A549 (cell line): Measurements from ENCODE around the gene ABHD12B. TPM values are rescaled to one million over a fixed set of nuclear protein-coding genes. Genes with fewer than 3 reads are reported as not detected.

ENCODE experiments used
- ATAC-seq, 2 experiments: fragments of 200-7000 bp in 1 of 2; fragments of >200 bp in 1 of 2; cut with Nextera tagmentation in 1 of 2; cut with Tn5 transposase in 1 of 2; 3 replicates each; pipeline versions ENCODE4 v1.8.0 to v1.9.1; 2018 to 2020; ENCODE audit warnings: mild to moderate bottlenecking in 1 of 2, moderate library complexity in 1 of 2
- CTCF ChIA-PET: fragments of 300-600 bp; sonication (Branson Sonifier 250); formaldehyde crosslinking; extraction: SDS; loops from one replicate; lab custom pipeline; 2021; ENCODE audit warnings: antibody characterized with exemption, inconsistent platforms; lab: Yijun Ruan, JAX
- POLR2A ChIA-PET: fragments of 350-600 bp; formaldehyde crosslinking; extraction: SDS; loops from one replicate; lab custom pipeline; 2021; ENCODE audit warnings: antibody characterized with exemption, inconsistent platforms; lab: Yijun Ruan, JAX
- DNase-seq, 2 experiments: peaks; one replicate each; pipeline versions ENCODE4 v3.0.0 to v3.0.0-alpha.2; 2011 to 2016; ENCODE audit warnings: low read depth in 1 of 2, low spot score in 1 of 2
- FAIRE-seq: peaks from 2 replicates; lab custom pipeline; 2011; peaks lifted over from hg19 to GRCh38; lab: Jason Lieb, UNC
- H3K27ac ChIP-seq, 2 experiments: fragments of >200 bp; sonication (Bioruptor Twin); formaldehyde crosslinking; 3 replicates each; pipeline ENCODE4 v1.5.1; 2016 to 2017
- H3K4me1 ChIP-seq: fragments of >200 bp; sonication (Bioruptor Twin); formaldehyde crosslinking; 3 replicates; pipeline ENCODE4 v1.6.1; 2016
- H3K4me2 ChIP-seq: fragments of >200 bp; sonication (Bioruptor Twin); formaldehyde crosslinking; 3 replicates; pipeline ENCODE4 v1.6.1; 2016
- H3K4me3 ChIP-seq: fragments of >200 bp; sonication (Bioruptor Twin); formaldehyde crosslinking; 3 replicates; pipeline ENCODE4 v1.5.1; 2016
- H3K9me3 ChIP-seq: fragments of >200 bp; sonication (Bioruptor Twin); formaldehyde crosslinking; 3 replicates; pipeline ENCODE4 v1.6.1; 2016
- BHLHE40 ChIP-seq: IDR thresholded peaks from 2 replicates; pipeline ENCODE4 v1.6.1; 2012; ENCODE audit warnings: low read depth, low read length, inconsistent platforms
- CEBPB ChIP-seq, 2 experiments: fragments of >200 bp in 1 of 2; sonication (Bioruptor Twin) in 1 of 2; formaldehyde crosslinking in 1 of 2; IDR thresholded peaks; 2 replicates each; pipeline ENCODE4 v1.6.1; 2012 to 2016
- CHD2 ChIP-seq: fragments of 150-350 bp; IDR thresholded peaks from 2 replicates; pipeline ENCODE4 v1.6.1; 2014; ENCODE audit warnings: low read length; ENCODE audit not compliant: partially characterized antibody
- EHF ChIP-seq: fragments of 250-450 bp; sonication (Bioruptor Pico); IDR thresholded peaks from 2 replicates; pipeline ENCODE4 v1.5.0; 2020; ENCODE audit warnings: mild to moderate bottlenecking
- FOXS1 ChIP-seq: fragments of 250-450 bp; sonication (Bioruptor Pico); IDR thresholded peaks from 2 replicates; pipeline ENCODE4 v1.5.0; 2020; ENCODE audit warnings: mild to moderate bottlenecking, moderate library complexity
- GATA3 ChIP-seq: IDR thresholded peaks from 2 replicates; pipeline ENCODE4 v1.6.1; 2012; ENCODE audit warnings: borderline replicate concordance
- HOXA7 ChIP-seq: fragments of 250-450 bp; sonication (Bioruptor Pico); IDR thresholded peaks from 2 replicates; pipeline ENCODE4 v1.5.0; 2020; ENCODE audit warnings: mild to moderate bottlenecking, moderate library complexity
- JUNB ChIP-seq: fragments of >200 bp; sonication (Bioruptor Twin); formaldehyde crosslinking; IDR thresholded peaks from 2 replicates; pipeline ENCODE4 v1.6.1; 2016
- MAZ ChIP-seq: fragments of 150-350 bp; IDR thresholded peaks from 2 replicates; pipeline ENCODE4 v1.6.1; 2014; ENCODE audit warnings: antibody characterized with exemption, low read depth, low read length, borderline replicate concordance
- NPAS2 ChIP-seq: fragments of 250-450 bp; sonication (Bioruptor Pico); IDR thresholded peaks from 2 replicates; pipeline ENCODE4 v1.8.0; 2022; ENCODE audit warnings: mild to moderate bottlenecking, moderate library complexity, borderline replicate concordance
- POLR2A ChIP-seq: IDR thresholded peaks from 2 replicates; pipeline ENCODE4 v1.6.1; 2012; ENCODE audit warnings: mild to moderate bottlenecking, low read length
- POLR2AphosphoS2 ChIP-seq: conservative IDR thresholded peaks from 2 replicates; pipeline ENCODE4 v1.6.1; 2012; ENCODE audit warnings: low read length, improper control_type of control experiment, inconsistent platforms
- RAD21 ChIP-seq, 2 experiments: fragments of >200 bp in 1 of 2; sonication (Bioruptor Twin) in 1 of 2; formaldehyde crosslinking in 1 of 2; IDR thresholded peaks in 1 of 2; conservative IDR thresholded peaks in 1 of 2; 2 replicates in 1 of 2; 3 replicates in 1 of 2; pipeline ENCODE4 v1.6.1; 2012 to 2018; ENCODE audit warnings: inconsistent platforms in 1 of 2
- RCOR1 ChIP-seq: fragments of 150-350 bp; IDR thresholded peaks from 2 replicates; pipeline ENCODE4 v1.6.1; 2014; ENCODE audit warnings: antibody characterized with exemption, low read length, low read depth
- TFCP2L1 ChIP-seq: fragments of 250-450 bp; sonication (Bioruptor Pico); IDR thresholded peaks from 2 replicates; pipeline ENCODE4 v1.5.0; 2021; ENCODE audit warnings: mild to moderate bottlenecking
- TP53 ChIP-seq: fragments of 250-450 bp; sonication (Bioruptor Pico); IDR thresholded peaks from 2 replicates; pipeline ENCODE4 v1.5.0; 2021; ENCODE audit warnings: mild to moderate bottlenecking, moderate library complexity
- ZFP36 ChIP-seq: fragments of 450-650 bp; IDR thresholded peaks from 2 replicates; pipeline ENCODE4 v1.6.1; 2014; ENCODE audit warnings: borderline replicate concordance; ENCODE audit not compliant: partially characterized antibody
- WGBS: methylation state at CpG from one replicate; pipeline ENCODE4 v1.1.6; 2017; ENCODE audit errors: missing lambda C conversion rate; 5-methylcytosine and 5-hydroxymethylcytosine counted together
- polyA plus RNA-seq, 4 experiments: library from polyadenylated mRNA; depleted of rRNA in 3 of 4; stranded (reverse); fragments of >200 nt; fragmentation: RNase III in 1 of 4; extraction: RNeasy Plus Mini Kit Qiagen cat#74134 plus additional on column Dnase treatment in 1 of 4; gene quantifications; 2 replicates in 3 of 4; 3 replicates in 1 of 4; pipeline ENCODE4 v1.2.3, GENCODE V29; 2011 to 2017
- TF ChIP-seq, protein P1 (sequence below): fragments of >200 bp; sonication (Bioruptor Twin); formaldehyde crosslinking; IDR thresholded peaks from 3 replicates; pipeline ENCODE4 v1.6.1; 2016
- TF ChIP-seq, protein P2 (sequence below): IDR thresholded peaks from 2 replicates; pipeline ENCODE4 v1.6.1; 2012; ENCODE audit warnings: low read depth, borderline replicate concordance
- TF ChIP-seq, protein P3 (sequence below): fragments of 200-600 bp; sonication (generic); IDR thresholded peaks from 2 replicates; pipeline ENCODE4 v1.6.1; 2016; ENCODE audit warnings: antibody characterized with exemption, mild to moderate bottlenecking, moderate library complexity
- TF ChIP-seq, protein P4 (sequence below): fragments of 250-450 bp; sonication (Bioruptor Pico); IDR thresholded peaks from 2 replicates; pipeline ENCODE4 v1.5.0; 2021; ENCODE audit warnings: mild to moderate bottlenecking, moderate library complexity, borderline replicate concordance
- TF ChIP-seq, protein P5 (sequence below): fragments of 250-450 bp; sonication (Bioruptor Pico); IDR thresholded peaks from 2 replicates; pipeline ENCODE4 v1.5.0; 2020; ENCODE audit warnings: low read depth, mild to moderate bottlenecking, moderate library complexity
- TF ChIP-seq, protein P6 (sequence below): fragments of 450-650 bp; IDR thresholded peaks from 2 replicates; pipeline ENCODE4 v1.6.1; 2014; ENCODE audit warnings: antibody characterized with exemption

Gene ABHD12B
- polyA plus RNA-seq, 2 of the 4 experiments (the other 2 are of a cell fraction) = not detected

DNA sequence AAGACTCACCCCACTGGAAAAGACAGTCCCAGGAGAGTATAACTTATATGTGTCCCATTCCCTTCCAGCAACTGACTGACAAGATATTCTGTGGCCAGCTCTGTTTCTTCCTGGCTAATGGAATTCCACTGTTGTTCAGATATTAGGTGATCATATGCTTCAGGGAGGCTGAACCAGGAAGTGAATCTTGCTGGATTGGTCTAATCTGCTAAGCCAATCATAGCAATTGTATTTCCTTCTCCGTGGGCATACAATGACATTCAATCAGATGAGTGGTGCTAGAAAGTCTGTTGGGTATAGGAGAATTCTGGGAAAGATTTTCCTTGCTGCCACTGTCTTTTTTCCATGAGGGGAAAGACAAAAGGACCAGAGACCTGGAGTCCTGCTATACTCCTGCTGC lies 60.3 kb downstream of the ABHD12B start:
- ChIA-PET POLR2A (interaction anchor here (0.6 kb wide), 1 partner anchor 249 kb away, joined by 4 read pairs; no protein-coding TSS in a partner anchor), CTCF (interaction anchor here (1.6 kb wide), 1 partner anchor 17 kb away, joined by 4 read pairs; no protein-coding TSS in a partner anchor)
- Histone ChIP-seq H3K4me1 (peaks cover 4% of the 10 kb centered on the region; the same call in 2 of the 3 replicates), H3K4me2 (no peak overlapping the region), H3K4me3 (no peak overlapping the region), H3K27ac (no peak overlapping the region), H3K9me3 (no peaks in the 10 kb centered on the region)
- 95% methylated on average over 1 of the region's 1 CpG for WGBS
- no peak for FAIRE-seq
- no peak for ATAC-seq
- no peak for DNase-seq
- no peak for TF ChIP-seq BHLHE40
- no peak for TF ChIP-seq MAZ
- TF ChIP-seq, protein P1, sequence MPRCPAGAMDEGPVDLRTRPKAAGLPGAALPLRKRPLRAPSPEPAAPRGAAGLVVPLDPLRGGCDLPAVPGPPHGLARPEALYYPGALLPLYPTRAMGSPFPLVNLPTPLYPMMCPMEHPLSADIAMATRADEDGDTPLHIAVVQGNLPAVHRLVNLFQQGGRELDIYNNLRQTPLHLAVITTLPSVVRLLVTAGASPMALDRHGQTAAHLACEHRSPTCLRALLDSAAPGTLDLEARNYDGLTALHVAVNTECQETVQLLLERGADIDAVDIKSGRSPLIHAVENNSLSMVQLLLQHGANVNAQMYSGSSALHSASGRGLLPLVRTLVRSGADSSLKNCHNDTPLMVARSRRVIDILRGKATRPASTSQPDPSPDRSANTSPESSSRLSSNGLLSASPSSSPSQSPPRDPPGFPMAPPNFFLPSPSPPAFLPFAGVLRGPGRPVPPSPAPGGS = no peak
- no peak for TF ChIP-seq EHF (CRISPR knock-in tag)
- no peak for TF ChIP-seq CEBPB (IDR thresholded peaks at IDR 0.05)
- TF ChIP-seq, protein P2, sequence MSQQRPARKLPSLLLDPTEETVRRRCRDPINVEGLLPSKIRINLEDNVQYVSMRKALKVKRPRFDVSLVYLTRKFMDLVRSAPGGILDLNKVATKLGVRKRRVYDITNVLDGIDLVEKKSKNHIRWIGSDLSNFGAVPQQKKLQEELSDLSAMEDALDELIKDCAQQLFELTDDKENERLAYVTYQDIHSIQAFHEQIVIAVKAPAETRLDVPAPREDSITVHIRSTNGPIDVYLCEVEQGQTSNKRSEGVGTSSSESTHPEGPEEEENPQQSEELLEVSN = no peak

DNA sequence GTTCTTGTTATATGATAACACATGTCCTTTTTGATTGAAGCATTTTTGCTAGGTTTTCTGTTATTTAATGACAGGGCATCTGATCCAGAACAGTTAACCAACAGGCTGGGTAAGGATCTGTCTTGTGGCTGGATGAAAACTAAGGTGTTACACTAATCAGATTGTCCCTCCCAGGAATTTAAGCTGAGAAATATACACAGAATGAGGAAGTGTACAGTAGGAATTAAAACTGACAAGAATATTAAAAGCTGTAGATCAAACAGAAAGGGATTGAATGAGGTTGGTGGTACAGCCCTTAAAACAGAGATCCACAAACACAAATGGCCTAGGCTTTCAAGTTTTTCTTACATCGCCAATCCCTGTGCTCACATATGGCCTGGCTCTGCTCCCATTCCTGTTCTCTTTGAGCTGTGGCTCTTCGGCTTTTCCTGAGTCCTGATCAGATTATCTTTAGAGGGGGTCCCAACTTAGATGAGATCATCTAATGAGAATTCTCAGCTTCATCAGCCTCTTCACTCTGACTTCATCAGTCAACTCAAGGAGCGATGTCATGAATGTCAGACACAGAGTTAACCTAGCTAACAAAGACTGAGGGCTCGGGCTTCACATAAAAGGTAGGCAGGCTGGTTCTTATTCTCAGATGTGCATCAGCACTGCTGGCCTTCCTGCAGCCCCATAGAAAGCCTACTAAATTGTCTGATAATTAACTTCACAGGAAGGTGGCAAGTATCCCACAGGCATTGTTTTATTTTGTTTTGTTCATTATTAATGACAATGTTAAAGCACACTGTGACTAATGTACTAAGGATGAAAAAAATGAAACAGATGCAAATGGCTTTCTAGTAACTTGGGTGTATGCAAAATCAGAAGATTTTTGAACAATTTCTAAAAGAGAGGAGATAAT lies 61.0 kb downstream of the ABHD12B start:
- 93% methylated on average over 4 of the region's 4 CpGs for WGBS
- Histone ChIP-seq H3K4me2 (no peak overlapping the region), H3K4me3 (no peak overlapping the region), H3K27ac (no peak overlapping the region), H3K9me3 (no peaks in the 10 kb centered on the region), H3K4me1 (peaks cover 11% of the 10 kb centered on the region; the same call in 2 of the 3 replicates)
- FAIRE-seq (no peak), DNase-seq (no peak)
- CTCF ChIA-PET = interaction anchor here (1.2 to 1.6 kb wide), 2 partner anchors 9 to 18 kb away, joined by 3 to 4 read pairs; no protein-coding TSS in a partner anchor
- TF ChIP-seq, protein P3, sequence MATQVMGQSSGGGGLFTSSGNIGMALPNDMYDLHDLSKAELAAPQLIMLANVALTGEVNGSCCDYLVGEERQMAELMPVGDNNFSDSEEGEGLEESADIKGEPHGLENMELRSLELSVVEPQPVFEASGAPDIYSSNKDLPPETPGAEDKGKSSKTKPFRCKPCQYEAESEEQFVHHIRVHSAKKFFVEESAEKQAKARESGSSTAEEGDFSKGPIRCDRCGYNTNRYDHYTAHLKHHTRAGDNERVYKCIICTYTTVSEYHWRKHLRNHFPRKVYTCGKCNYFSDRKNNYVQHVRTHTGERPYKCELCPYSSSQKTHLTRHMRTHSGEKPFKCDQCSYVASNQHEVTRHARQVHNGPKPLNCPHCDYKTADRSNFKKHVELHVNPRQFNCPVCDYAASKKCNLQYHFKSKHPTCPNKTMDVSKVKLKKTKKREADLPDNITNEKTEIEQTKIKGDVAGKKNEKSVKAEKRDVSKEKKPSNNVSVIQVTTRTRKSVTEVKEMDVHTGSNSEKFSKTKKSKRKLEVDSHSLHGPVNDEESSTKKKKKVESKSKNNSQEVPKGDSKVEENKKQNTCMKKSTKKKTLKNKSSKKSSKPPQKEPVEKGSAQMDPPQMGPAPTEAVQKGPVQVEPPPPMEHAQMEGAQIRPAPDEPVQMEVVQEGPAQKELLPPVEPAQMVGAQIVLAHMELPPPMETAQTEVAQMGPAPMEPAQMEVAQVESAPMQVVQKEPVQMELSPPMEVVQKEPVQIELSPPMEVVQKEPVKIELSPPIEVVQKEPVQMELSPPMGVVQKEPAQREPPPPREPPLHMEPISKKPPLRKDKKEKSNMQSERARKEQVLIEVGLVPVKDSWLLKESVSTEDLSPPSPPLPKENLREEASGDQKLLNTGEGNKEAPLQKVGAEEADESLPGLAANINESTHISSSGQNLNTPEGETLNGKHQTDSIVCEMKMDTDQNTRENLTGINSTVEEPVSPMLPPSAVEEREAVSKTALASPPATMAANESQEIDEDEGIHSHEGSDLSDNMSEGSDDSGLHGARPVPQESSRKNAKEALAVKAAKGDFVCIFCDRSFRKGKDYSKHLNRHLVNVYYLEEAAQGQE = no peak
- no peak for TF ChIP-seq JUNB
- no peak for TF ChIP-seq TFCP2L1 (CRISPR knock-in tag)
- TF ChIP-seq, protein P4, sequence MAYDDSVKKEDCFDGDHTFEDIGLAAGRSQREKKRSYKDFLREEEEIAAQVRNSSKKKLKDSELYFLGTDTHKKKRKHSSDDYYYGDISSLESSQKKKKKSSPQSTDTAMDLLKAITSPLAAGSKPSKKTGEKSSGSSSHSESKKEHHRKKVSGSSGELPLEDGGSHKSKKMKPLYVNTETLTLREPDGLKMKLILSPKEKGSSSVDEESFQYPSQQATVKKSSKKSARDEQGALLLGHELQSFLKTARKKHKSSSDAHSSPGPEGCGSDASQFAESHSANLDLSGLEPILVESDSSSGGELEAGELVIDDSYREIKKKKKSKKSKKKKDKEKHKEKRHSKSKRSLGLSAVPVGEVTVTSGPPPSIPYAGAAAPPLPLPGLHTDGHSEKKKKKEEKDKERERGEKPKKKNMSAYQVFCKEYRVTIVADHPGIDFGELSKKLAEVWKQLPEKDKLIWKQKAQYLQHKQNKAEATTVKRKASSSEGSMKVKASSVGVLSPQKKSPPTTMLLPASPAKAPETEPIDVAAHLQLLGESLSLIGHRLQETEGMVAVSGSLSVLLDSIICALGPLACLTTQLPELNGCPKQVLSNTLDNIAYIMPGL (CRISPR knock-in tag) = no peak
- no peak for TF ChIP-seq POLR2AphosphoS2
- TF ChIP-seq POLR2A = no peak
- TF ChIP-seq RAD21 (conservative IDR thresholded peaks at IDR 0.05 in 1 of 2, IDR thresholded peaks at IDR 0.05 in 1 of 2) = no peak
- no peak for TF ChIP-seq ZFP36
- no peak for TF ChIP-seq FOXS1 (CRISPR knock-in tag)
- TF ChIP-seq NPAS2 = no peak
- TF ChIP-seq, protein P5, sequence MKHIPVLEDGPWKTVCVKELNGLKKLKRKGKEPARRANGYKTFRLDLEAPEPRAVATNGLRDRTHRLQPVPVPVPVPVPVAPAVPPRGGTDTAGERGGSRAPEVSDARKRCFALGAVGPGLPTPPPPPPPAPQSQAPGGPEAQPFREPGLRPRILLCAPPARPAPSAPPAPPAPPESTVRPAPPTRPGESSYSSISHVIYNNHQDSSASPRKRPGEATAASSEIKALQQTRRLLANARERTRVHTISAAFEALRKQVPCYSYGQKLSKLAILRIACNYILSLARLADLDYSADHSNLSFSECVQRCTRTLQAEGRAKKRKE (CRISPR knock-in tag) = no peak
- TF ChIP-seq, protein P6, sequence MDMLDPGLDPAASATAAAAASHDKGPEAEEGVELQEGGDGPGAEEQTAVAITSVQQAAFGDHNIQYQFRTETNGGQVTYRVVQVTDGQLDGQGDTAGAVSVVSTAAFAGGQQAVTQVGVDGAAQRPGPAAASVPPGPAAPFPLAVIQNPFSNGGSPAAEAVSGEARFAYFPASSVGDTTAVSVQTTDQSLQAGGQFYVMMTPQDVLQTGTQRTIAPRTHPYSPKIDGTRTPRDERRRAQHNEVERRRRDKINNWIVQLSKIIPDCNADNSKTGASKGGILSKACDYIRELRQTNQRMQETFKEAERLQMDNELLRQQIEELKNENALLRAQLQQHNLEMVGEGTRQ = no peak
- TF ChIP-seq HOXA7 (CRISPR knock-in tag) = no peak
- no peak for TF ChIP-seq RCOR1
- no peak for TF ChIP-seq GATA3
- no peak for TF ChIP-seq TP53 (CRISPR knock-in tag)
- TF ChIP-seq CHD2 = no peak
- TF ChIP-seq, all 56 proteins: peak for 0
- POLR2A ChIA-PET = interaction anchor here (0.6 kb wide), 1 partner anchor 249 kb away, joined by 4 read pairs; no protein-coding TSS in a partner anchor
- ATAC-seq = no peak
